Measurements from ENCODE around the gene LILRA2. TPM values are rescaled to one million over a fixed set of nuclear protein-coding genes. Genes with fewer than 3 reads are reported as not detected.

LILRA2 gene
- total and polyA plus RNA-seq, 2 experiments from 2014 or later: not detected

DNA sequence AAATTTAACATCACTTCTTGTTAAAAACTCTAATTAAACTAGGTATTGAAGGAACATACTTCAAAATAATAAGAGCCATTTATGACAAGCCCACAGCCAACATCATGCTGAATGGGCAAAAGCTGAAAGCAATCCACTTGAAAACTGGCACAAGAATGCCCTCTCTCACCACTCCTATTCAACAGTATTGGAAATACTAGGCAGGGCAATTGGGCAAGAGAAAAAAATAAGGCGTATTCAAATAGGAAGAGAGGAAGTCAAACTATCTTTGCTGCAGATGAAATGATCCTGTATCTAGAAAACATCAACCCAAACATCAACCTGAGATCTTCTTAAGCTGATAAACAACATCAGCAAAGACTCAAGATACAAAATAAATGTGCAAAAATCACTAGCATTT is 41.1 kb downstream of the LILRA2 start (continued):
- no peak for TF ChIP-seq ZNF331 (CRISPR knock-in tag; IDR thresholded peaks at IDR 0.05; ENCODE audit: low read depth)

DNA sequence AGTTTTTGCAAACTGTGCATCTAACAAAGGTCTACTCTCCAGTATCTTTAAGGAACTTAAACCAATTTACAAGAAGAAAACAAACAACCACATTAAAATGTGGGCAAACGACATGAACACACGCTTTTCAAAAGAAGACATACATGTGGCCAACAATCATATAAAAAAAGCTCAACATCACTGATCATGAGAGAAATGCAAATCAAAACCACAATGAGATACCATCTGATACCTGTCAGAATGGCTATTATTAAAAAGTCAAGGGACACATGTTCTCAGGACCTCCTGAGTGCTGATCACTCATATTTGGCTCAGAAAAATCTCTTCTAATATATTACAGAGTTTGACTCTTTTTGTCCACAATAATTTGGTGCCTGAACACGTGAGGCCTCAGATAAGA is 42.5 kb downstream of the LILRA2 start:
- no peak for DNase-seq (ENCODE audit: low spot score)
- H3K27ac Mint-ChIP-seq: no peak overlapping the region
- Histone ChIP-seq H3F3A (replicated peaks; ENCODE audit: low read depth) (no peaks in the 10 kb centered on the region), H3K4me3 (no peak overlapping the region), H3K36me3 (ENCODE audit: insufficient read depth) (0 out of 2 replicates have a peak, but pooled peaks cover under 1% of the 10 kb centered on the region), H3K27me3 (ENCODE audit: insufficient read depth) (no peaks in the 10 kb centered on the region), H3K9me2 (ENCODE audit: insufficient read depth) (no peaks in the 10 kb centered on the region), H2AFZ (no peak overlapping the region), H4K20me1 (replicated peaks; ENCODE audit: insufficient read depth) (no peaks in the 10 kb centered on the region), H3K4me2 (no peak overlapping the region), H3K4me1 (ENCODE audit: insufficient read depth) (no peaks in the 10 kb centered on the region), H3K79me2 (replicated peaks; ENCODE audit: insufficient read depth) (no peaks in the 10 kb centered on the region), H3K27ac (ENCODE audit: low read depth) (no peak overlapping the region)
- TF ChIP-seq POLR2AphosphoS5 (IDR thresholded peaks at IDR 0.05; ENCODE audit: low read depth) (no peak), NANOG (IDR thresholded peaks at IDR 0.05; ENCODE audit: borderline replicate concordance) (no peak), EZH2phosphoT487 (IDR thresholded peaks at IDR 0.05; ENCODE audit: unreplicated experiment) (no peak), ZNF331 (CRISPR knock-in tag; IDR thresholded peaks at IDR 0.05; ENCODE audit: low read depth) (no peak), EZH2 (IDR thresholded peaks at IDR 0.05; ENCODE audit: low read depth, unreplicated experiment) (no peak), STAT1 (IDR thresholded peaks at IDR 0.05; ENCODE audit: unreplicated experiment) (no peak), JUNB (IDR thresholded peaks at IDR 0.05; ENCODE audit: unreplicated experiment) (no peak), ZNF114 (CRISPR knock-in tag; IDR thresholded peaks at IDR 0.05) (no peak), CREB1 (CRISPR knock-in tag; IDR thresholded peaks at IDR 0.05; ENCODE audit: low read depth) (no peak)
- TF ChIP-seq, protein P1, sequence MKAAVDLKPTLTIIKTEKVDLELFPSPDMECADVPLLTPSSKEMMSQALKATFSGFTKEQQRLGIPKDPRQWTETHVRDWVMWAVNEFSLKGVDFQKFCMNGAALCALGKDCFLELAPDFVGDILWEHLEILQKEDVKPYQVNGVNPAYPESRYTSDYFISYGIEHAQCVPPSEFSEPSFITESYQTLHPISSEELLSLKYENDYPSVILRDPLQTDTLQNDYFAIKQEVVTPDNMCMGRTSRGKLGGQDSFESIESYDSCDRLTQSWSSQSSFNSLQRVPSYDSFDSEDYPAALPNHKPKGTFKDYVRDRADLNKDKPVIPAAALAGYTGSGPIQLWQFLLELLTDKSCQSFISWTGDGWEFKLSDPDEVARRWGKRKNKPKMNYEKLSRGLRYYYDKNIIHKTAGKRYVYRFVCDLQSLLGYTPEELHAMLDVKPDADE (IDR thresholded peaks at IDR 0.05): no peak
- TF ChIP-seq, protein P2, sequence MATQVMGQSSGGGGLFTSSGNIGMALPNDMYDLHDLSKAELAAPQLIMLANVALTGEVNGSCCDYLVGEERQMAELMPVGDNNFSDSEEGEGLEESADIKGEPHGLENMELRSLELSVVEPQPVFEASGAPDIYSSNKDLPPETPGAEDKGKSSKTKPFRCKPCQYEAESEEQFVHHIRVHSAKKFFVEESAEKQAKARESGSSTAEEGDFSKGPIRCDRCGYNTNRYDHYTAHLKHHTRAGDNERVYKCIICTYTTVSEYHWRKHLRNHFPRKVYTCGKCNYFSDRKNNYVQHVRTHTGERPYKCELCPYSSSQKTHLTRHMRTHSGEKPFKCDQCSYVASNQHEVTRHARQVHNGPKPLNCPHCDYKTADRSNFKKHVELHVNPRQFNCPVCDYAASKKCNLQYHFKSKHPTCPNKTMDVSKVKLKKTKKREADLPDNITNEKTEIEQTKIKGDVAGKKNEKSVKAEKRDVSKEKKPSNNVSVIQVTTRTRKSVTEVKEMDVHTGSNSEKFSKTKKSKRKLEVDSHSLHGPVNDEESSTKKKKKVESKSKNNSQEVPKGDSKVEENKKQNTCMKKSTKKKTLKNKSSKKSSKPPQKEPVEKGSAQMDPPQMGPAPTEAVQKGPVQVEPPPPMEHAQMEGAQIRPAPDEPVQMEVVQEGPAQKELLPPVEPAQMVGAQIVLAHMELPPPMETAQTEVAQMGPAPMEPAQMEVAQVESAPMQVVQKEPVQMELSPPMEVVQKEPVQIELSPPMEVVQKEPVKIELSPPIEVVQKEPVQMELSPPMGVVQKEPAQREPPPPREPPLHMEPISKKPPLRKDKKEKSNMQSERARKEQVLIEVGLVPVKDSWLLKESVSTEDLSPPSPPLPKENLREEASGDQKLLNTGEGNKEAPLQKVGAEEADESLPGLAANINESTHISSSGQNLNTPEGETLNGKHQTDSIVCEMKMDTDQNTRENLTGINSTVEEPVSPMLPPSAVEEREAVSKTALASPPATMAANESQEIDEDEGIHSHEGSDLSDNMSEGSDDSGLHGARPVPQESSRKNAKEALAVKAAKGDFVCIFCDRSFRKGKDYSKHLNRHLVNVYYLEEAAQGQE (IDR thresholded peaks at IDR 0.05; ENCODE audit: unreplicated experiment): no peak
- TF ChIP-seq, protein P3, sequence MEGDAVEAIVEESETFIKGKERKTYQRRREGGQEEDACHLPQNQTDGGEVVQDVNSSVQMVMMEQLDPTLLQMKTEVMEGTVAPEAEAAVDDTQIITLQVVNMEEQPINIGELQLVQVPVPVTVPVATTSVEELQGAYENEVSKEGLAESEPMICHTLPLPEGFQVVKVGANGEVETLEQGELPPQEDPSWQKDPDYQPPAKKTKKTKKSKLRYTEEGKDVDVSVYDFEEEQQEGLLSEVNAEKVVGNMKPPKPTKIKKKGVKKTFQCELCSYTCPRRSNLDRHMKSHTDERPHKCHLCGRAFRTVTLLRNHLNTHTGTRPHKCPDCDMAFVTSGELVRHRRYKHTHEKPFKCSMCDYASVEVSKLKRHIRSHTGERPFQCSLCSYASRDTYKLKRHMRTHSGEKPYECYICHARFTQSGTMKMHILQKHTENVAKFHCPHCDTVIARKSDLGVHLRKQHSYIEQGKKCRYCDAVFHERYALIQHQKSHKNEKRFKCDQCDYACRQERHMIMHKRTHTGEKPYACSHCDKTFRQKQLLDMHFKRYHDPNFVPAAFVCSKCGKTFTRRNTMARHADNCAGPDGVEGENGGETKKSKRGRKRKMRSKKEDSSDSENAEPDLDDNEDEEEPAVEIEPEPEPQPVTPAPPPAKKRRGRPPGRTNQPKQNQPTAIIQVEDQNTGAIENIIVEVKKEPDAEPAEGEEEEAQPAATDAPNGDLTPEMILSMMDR (conservative IDR thresholded peaks at IDR 0.05; ENCODE audit: low read depth in 2 of 2): no peak
- TF ChIP-seq, protein P4, sequence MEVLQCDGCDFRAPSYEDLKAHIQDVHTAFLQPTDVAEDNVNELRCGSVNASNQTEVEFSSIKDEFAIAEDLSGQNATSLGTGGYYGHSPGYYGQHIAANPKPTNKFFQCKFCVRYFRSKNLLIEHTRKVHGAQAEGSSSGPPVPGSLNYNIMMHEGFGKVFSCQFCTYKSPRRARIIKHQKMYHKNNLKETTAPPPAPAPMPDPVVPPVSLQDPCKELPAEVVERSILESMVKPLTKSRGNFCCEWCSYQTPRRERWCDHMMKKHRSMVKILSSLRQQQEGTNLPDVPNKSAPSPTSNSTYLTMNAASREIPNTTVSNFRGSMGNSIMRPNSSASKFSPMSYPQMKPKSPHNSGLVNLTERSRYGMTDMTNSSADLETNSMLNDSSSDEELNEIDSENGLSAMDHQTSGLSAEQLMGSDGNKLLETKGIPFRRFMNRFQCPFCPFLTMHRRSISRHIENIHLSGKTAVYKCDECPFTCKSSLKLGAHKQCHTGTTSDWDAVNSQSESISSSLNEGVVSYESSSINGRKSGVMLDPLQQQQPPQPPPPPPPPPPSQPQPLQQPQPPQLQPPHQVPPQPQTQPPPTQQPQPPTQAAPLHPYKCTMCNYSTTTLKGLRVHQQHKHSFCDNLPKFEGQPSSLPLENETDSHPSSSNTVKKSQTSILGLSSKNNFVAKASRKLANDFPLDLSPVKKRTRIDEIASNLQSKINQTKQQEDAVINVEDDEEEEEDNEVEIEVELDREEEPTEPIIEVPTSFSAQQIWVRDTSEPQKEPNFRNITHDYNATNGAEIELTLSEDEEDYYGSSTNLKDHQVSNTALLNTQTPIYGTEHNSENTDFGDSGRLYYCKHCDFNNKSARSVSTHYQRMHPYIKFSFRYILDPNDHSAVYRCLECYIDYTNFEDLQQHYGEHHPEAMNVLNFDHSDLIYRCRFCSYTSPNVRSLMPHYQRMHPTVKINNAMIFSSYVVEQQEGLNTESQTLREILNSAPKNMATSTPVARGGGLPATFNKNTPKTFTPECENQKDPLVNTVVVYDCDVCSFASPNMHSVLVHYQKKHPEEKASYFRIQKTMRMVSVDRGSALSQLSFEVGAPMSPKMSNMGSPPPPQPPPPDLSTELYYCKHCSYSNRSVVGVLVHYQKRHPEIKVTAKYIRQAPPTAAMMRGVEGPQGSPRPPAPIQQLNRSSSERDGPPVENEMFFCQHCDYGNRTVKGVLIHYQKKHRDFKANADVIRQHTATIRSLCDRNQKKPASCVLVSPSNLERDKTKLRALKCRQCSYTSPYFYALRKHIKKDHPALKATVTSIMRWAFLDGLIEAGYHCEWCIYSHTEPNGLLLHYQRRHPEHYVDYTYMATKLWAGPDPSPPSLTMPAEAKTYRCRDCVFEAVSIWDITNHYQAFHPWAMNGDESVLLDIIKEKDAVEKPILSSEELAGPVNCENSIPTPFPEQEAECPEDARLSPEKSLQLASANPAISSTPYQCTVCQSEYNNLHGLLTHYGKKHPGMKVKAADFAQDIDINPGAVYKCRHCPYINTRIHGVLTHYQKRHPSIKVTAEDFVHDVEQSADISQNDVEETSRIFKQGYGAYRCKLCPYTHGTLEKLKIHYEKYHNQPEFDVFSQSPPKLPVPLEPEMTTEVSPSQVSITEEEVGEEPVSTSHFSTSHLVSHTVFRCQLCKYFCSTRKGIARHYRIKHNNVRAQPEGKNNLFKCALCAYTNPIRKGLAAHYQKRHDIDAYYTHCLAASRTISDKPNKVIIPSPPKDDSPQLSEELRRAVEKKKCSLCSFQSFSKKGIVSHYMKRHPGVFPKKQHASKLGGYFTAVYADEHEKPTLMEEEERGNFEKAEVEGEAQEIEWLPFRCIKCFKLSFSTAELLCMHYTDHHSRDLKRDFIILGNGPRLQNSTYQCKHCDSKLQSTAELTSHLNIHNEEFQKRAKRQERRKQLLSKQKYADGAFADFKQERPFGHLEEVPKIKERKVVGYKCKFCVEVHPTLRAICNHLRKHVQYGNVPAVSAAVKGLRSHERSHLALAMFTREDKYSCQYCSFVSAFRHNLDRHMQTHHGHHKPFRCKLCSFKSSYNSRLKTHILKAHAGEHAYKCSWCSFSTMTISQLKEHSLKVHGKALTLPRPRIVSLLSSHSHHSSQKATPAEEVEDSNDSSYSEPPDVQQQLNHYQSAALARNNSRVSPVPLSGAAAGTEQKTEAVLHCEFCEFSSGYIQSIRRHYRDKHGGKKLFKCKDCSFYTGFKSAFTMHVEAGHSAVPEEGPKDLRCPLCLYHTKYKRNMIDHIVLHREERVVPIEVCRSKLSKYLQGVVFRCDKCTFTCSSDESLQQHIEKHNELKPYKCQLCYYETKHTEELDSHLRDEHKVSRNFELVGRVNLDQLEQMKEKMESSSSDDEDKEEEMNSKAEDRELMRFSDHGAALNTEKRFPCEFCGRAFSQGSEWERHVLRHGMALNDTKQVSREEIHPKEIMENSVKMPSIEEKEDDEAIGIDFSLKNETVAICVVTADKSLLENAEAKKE (CRISPR knock-in tag; IDR thresholded peaks at IDR 0.05): no peak
- peaks cover 91% of the 10 kb centered on the region for H3K9me3 Mint-ChIP-seq
- no peak for ATAC-seq
- H3K27me3 Mint-ChIP-seq (ENCODE audit: insufficient read depth, low read depth, poor library complexity): peaks cover 2% of the 10 kb centered on the region
- H3K4me1 Mint-ChIP-seq: no peaks in the 10 kb centered on the region
- no peak overlapping the region for H3K4me3 Mint-ChIP-seq
- peaks cover 21% of the 10 kb centered on the region for H3K36me3 Mint-ChIP-seq (ENCODE audit: low read depth)
